Tibial nerve (tissue), 4 donors: ENCODE data around the gene OR52K2. TPM values are rescaled to one million over a fixed set of nuclear protein-coding genes. Genes with fewer than 3 reads are reported as not detected.
"Not testable (repeated sequence)": the region's sequence is repeated elsewhere in the genome, so short reads cannot be mapped to it uniquely, and the experiment has no call there.

Experiments
- DNase-seq, 2 donors: peaks; one replicate each; pipeline ENCODE4 v3.0.0-alpha.2; 2019; ENCODE audit warnings: low spot score in 2 of 2
- H3K27ac ChIP-seq, 4 donors: fragments of 200-600 bp; sonication (generic) in 3 of 4; one replicate each; pipeline ENCODE4 v1.5.1; 2017 to 2019; ENCODE audit warnings: mild to moderate bottlenecking in 1 of 4
- H3K27me3 ChIP-seq, 2 donors: fragments of 200-600 bp; sonication (generic) in 1 of 2; one replicate each; pipeline versions ENCODE4 v1.5.1 to v1.6.0; 2017 to 2019
- H3K36me3 ChIP-seq, 3 donors: fragments of 200-600 bp; sonication (generic); one replicate each; pipeline ENCODE4 v1.5.1; 2018 to 2019
- H3K4me1 ChIP-seq, 4 donors: fragments of 200-600 bp; sonication (generic) in 3 of 4; one replicate each; pipeline ENCODE4 v1.5.1; 2017 to 2019
- H3K4me3 ChIP-seq, 4 donors: fragments of 200-600 bp; sonication (generic) in 3 of 4; one replicate each; pipeline ENCODE4 v1.5.1; 2017 to 2019; ENCODE audit warnings: mild to moderate bottlenecking in 1 of 4, moderate library complexity in 1 of 4
- H3K9me3 ChIP-seq, 4 donors: fragments of 200-600 bp; sonication (generic) in 3 of 4; one replicate each; pipeline ENCODE4 v1.5.1; 2017 to 2019
- EP300 ChIP-seq, 2 donors: sonication (generic); formaldehyde crosslinking; IDR thresholded peaks; one replicate each; pipeline ENCODE4 v1.6.1; 2017; ENCODE audit warnings: antibody characterized with exemption in 2 of 2, mild to moderate bottlenecking in 1 of 2
- POLR2A ChIP-seq, 2 donors: fragments of 450-650 bp; IDR thresholded peaks; one replicate each; pipeline ENCODE4 v1.6.1; 2017; ENCODE audit warnings: antibody characterized with exemption in 2 of 2, mild to moderate bottlenecking in 2 of 2, moderate library complexity in 2 of 2
- WGBS, 2 donors: methylation state at CpG; one replicate each; pipeline ENCODE4 v1.1.5; 2018; 5-methylcytosine and 5-hydroxymethylcytosine counted together
- total RNA-seq, 4 donors: library from RNA; depleted of rRNA; stranded (reverse); fragments of >200 nt; gene quantifications; one replicate each; pipeline ENCODE4 v1.1.0, GENCODE V29; 2016
- TF ChIP-seq, protein P1 (sequence below), 5 experiments: fragments of 200-600 bp in 3 of 5; fragments of 450-650 bp in 2 of 5; sonication (generic) in 3 of 5; IDR thresholded peaks; one replicate each; pipeline ENCODE4 v1.5.1; 2016 to 2019; ENCODE audit warnings: antibody characterized with exemption in 5 of 5, mild to moderate bottlenecking in 3 of 5, moderate library complexity in 2 of 5

Gene OR52K2
- not detected for total RNA-seq

DNA sequence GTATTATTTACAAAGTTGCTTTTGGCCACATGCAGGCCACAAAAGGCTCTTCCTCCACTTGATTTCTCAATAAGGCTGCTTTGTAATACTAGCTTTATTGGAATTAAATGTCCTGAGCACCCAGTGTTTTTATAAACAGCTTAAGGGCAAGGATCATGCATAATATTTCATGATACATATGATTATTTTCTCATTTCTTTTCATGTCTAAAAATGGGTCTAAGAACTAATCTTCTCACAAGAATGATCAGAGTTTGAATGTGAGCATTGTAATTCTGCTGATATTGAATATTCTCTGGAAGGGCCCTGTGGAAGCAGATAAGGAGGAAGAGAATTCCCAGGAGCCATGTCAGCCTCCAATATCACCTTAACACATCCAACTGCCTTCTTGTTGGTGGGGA is at the start of gene OR52K2:
OR52K2 (plus strand) TSS at position 301 of the 400 bp plus-strand sequence; CDS start at position 346, 45 bp downstream.
- Histone ChIP-seq H3K4me1 (no peaks in the 10 kb centered on the region), H3K27me3 (no peaks in the 10 kb centered on the region), H3K9me3 (no peaks in the 10 kb centered on the region), H3K4me3 (no peak within 1 kb of the TSS), H3K36me3 (no peaks in the 10 kb centered on the region), H3K27ac (no peak within 1 kb of the TSS)
- TF ChIP-seq, protein P1, sequence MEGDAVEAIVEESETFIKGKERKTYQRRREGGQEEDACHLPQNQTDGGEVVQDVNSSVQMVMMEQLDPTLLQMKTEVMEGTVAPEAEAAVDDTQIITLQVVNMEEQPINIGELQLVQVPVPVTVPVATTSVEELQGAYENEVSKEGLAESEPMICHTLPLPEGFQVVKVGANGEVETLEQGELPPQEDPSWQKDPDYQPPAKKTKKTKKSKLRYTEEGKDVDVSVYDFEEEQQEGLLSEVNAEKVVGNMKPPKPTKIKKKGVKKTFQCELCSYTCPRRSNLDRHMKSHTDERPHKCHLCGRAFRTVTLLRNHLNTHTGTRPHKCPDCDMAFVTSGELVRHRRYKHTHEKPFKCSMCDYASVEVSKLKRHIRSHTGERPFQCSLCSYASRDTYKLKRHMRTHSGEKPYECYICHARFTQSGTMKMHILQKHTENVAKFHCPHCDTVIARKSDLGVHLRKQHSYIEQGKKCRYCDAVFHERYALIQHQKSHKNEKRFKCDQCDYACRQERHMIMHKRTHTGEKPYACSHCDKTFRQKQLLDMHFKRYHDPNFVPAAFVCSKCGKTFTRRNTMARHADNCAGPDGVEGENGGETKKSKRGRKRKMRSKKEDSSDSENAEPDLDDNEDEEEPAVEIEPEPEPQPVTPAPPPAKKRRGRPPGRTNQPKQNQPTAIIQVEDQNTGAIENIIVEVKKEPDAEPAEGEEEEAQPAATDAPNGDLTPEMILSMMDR (IDR thresholded peaks at IDR 0.05): no peak
- TF ChIP-seq POLR2A (IDR thresholded peaks at IDR 0.05) (no peak), EP300 (IDR thresholded peaks at IDR 0.05) (no peak)
- DNase-seq: no peak

DNA sequence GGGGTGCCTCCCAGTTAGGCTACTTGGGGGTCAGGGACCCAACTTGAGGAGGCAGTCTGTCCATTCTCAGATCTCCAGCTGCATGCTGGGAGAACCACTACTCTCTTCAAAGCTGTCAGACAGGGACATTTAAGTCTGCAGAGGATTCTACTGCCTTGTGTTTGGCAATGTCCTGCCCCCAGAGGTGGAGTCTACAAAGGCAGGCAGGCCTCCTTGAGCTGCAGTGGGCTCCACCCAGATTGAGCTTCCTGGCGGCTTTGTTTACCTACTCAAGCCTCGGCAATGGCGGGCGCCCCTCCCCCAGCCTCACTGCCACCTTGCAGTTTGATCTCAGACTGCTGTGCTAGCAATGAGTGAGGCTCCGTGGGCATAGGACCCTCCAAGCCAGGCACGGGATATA is 42.9 kb upstream of the OR52K2 start:
- not testable (repeated sequence) for H3K36me3 ChIP-seq, H3K27me3 ChIP-seq, H3K4me3 ChIP-seq, H3K4me1 ChIP-seq, DNase-seq, H3K27ac ChIP-seq
- peaks cover 0 to 16% (median 0%) of the 10 kb centered on the region in 4 donors for H3K9me3 ChIP-seq
- WGBS, 2 donors: 84 to 95% methylated on average over 6 of the region's 6 CpGs

DNA sequence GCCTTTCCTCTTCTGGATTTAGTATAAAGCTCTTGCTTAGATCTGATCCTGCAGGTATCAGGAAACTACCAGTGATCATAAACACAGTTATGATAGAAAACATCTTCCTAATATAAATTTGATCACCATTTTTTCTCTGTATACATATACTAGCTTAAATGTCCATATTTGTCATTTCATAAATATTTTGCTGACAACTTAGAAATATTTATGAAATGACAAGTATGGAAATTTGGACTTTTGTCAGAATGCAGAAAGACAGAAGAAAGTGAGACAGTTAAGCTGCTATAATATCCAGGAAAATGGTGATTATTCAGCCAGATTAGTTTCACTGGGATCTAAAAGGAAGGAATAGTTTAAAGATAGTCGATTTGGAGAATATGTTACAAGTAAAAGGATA is 32.8 kb upstream of the OR52K2 start:
- DNase-seq: no peak
- H3K4me3 ChIP-seq: no peak overlapping the region
- TF ChIP-seq POLR2A (IDR thresholded peaks at IDR 0.05) (no peak), EP300 (IDR thresholded peaks at IDR 0.05) (no peak)
- TF ChIP-seq, protein P1 (IDR thresholded peaks at IDR 0.05): no peak
- no peaks in the 10 kb centered on the region for H3K27me3 ChIP-seq
- WGBS, 2 donors: 61 to 68% methylated on average over 1 of the region's 1 CpG
- no peak overlapping the region for H3K27ac ChIP-seq
- no peaks in the 10 kb centered on the region for H3K36me3 ChIP-seq
- no peaks in the 10 kb centered on the region for H3K4me1 ChIP-seq
- H3K9me3 ChIP-seq: no peaks in the 10 kb centered on the region

DNA sequence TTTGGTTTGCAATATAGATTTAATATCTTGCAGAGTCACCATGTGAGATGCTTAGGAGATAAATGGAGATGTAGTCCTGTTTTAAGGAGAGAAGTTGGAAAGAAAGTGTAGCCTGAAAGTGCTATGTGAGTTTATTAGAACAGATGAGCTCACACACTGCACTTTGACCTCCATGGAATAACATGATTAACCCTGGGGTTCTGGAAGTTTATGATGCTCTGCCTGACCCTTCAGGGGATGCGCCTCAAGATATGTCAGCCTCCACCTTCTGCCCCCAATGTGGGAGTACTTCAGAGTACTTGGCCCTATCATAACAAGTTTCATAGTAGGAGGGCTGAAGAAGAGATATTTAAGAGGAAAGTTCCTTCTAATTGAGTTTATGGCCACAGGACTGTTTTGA is 32.3 kb upstream of the OR52K2 start:
- H3K27me3 ChIP-seq: no peaks in the 10 kb centered on the region
- H3K4me1 ChIP-seq: no peaks in the 10 kb centered on the region
- H3K4me3 ChIP-seq: no peak overlapping the region
- TF ChIP-seq POLR2A (IDR thresholded peaks at IDR 0.05) (no peak), EP300 (IDR thresholded peaks at IDR 0.05) (no peak)
- TF ChIP-seq, protein P1 (IDR thresholded peaks at IDR 0.05): no peak
- no peak overlapping the region for H3K27ac ChIP-seq
- 37 to 47% methylated on average over 1 of the region's 1 CpG for WGBS, 2 donors
- no peaks in the 10 kb centered on the region for H3K9me3 ChIP-seq
- DNase-seq: no peak
- no peaks in the 10 kb centered on the region for H3K36me3 ChIP-seq

DNA sequence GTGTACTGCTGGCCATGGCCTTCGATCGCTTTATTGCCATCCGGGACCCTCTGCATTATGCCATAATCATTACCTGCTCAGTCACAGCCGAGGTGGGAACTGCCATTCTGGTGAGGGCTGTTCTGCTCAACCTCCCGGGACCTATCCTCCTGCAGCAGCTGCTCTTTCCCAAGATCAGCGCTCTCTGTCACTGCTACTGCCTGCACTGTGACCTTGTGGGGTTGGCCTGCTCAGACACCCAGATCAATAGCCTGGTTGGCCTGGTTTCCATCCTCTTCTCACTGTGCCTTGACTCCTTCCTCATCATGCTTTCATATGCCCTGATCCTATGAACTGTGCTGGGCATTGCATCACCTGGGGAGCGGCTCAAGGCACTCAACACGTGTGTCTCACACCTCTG is 30.7 kb upstream of the OR52K2 start:
- no peaks in the 10 kb centered on the region for H3K4me1 ChIP-seq
- TF ChIP-seq, protein P1 (IDR thresholded peaks at IDR 0.05): no peak
- no peak for TF ChIP-seq EP300 (IDR thresholded peaks at IDR 0.05)
- TF ChIP-seq POLR2A (IDR thresholded peaks at IDR 0.05): no peak

DNA sequence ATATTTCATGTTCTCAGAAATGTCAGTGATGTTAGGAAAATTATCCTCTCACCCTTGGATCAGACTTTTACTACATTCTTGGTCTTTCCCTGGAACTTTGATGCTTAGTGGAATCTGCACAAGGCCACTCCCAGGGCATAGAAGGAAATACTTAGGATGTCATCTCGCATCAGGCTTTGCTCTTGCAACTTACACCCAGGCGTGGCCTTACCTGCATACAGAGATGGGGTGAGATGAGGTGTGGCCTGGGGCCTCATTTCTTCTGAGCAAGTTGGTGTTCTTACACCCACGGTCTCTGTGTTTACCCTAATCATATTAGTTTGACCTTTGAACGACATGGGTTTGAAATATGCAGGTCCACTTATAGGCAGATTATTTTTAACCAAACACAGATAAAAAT is 19.0 kb upstream of the OR52K2 start:
- no peaks in the 10 kb centered on the region for H3K27me3 ChIP-seq
- H3K36me3 ChIP-seq: no peaks in the 10 kb centered on the region
- H3K4me1 ChIP-seq: no peaks in the 10 kb centered on the region
- no peak overlapping the region for H3K4me3 ChIP-seq
- no peak overlapping the region for H3K27ac ChIP-seq
- DNase-seq: no peak
- TF ChIP-seq, protein P1 (IDR thresholded peaks at IDR 0.05): no peak
- TF ChIP-seq EP300 (IDR thresholded peaks at IDR 0.05) (no peak), POLR2A (IDR thresholded peaks at IDR 0.05) (no peak)
- 73 to 76% methylated on average over 4 of the region's 4 CpGs for WGBS, 2 donors
- no peaks in the 10 kb centered on the region for H3K9me3 ChIP-seq

More for the DNA sequence above, 30.7 kb upstream of the OR52K2 start:
- Histone ChIP-seq H3K9me3 (no peaks in the 10 kb centered on the region), H3K4me3 (no peak overlapping the region), H3K27ac (no peak overlapping the region), H3K27me3 (no peaks in the 10 kb centered on the region), H3K36me3 (no peaks in the 10 kb centered on the region)
- 71 to 83% methylated on average over 8 of the region's 8 CpGs for WGBS, 2 donors
- DNase-seq: no peak
